ENCODE results near the gene PRF1.
"Not testable (repeated sequence)": the region's sequence is repeated elsewhere in the genome, so short reads cannot be mapped to it uniquely, and the experiment has no call there.

Gene PRF1

GRCh38 chr10:70592746-70593512 is 9.6 kb downstream of the PRF1 start:
- no peak for DNase-seq

- no peak for DNase-seq
Measured at GRCh38 chr10:70592186-70592735, 10.3 kb downstream of the PRF1 start.

GRCh38 chr10:70590655-70591416 is 11.7 kb downstream of the PRF1 start:
- DNase-seq: no peak

DNA sequence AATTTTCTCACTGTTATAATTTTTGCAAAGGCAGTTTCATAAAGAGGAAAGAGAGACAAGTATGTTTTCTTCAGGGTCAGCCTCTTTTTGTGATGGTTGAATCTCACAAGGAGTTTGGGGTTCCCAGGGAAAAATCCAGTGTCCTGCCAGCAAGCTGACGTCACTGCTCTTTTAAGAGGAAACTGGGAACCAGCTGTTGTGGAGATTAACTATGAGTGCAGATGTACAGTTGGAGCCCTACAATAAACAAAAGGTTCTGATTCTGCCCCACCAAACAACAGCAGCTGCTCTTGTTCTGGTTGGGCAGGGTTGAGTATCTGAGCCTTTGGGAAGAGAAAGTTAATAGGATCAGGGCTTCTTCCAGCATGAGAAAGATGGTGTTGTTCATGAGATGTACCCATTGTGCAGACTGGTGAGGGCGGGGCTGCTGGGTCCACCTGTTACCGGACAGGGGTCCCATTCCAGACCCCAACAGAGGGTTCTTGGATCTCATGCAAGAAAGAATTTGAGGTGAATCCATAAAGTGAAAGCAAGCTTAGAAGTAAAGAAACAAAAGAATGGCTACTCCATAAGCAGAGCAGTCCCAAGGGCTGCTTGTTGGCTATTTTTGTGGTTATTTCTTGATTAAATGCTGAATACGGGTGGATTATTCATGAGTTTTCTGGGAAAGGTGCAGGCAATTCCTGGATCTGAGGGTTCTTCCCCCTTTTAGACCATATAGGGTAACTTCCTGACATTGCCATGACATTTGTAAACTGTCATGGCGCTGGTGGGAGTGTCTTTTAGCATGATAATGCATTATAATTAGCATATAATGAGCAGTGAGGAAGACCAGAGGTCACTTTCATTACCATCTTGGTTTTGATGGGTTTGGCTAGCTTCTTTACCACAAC is 12.5 kb downstream of the PRF1 start:
- no peak for DNase-seq

DNA sequence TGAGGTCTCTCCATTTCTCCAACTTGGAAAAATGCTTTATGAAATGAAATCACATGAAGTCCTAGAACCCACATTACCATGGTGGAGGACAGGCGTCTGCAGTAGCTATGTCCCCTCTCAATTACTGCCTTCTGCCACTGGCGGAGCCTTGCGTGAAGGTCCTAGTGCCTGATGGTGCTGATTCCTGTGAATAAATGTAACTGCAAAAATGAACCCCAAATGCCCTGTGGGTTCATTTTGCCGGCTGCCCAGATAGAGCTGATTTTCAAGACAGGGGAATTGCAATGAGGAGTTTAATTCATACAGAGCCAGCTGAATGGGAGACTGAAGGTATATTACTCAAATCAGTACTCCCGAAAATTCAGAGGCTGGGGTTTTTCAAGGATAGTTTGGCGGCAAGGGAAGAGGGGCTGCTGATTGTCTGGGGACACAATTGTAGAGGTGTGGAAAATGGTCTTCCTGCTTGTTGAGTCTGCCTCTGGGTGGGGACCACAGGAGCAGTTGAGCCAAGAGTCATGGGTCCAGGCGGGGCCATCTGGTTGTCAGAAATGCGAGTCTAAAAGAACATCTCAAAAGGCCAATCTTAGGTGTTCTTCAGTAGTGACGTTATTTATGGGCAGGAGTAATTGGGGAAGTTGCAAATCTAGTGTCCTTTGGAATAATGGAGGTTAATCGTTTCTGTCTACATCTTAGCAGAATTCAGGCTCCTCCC is 13.5 kb downstream of the PRF1 start:
- no peak for DNase-seq

GRCh38 chr10:70588255-70588654 is 14.3 kb downstream of the PRF1 start:
- no peak for DNase-seq

DNA sequence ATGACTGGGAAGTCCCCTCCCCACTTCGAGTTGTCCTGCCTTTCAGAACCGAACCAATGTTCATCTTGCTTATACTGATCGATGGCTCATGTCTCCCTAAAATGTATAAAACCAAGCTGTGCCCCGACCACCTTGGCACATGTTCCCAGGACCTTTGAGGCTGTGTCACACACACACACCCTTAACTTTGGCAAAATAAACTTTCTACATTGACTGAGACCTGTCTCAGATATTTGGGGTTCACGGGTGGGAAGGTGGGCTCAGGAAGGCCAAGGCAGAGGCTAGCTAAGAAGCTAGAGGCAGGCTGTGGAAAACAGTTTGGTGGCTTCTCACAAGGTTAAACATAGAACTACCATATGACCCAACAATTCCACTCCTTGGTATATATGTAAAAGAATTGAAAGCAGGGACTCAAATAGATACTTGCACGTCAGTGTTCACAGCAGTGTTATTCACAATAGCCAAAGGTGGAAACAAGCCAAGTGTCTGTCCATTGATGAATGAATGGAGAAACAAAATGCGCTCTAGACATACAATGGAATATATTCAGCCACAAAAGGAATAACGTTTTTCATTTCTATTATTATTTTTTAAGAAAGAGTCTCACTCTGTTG is 15.4 kb downstream of the PRF1 start:
- no peak for DNase-seq

- DNase-seq: no peak
Measured at GRCh38 chr10:70586348-70586930, 16.1 kb downstream of the PRF1 start.

GRCh38 chr10:70585578-70586169 is 16.9 kb downstream of the PRF1 start:
- DNase-seq: no peak

DNA sequence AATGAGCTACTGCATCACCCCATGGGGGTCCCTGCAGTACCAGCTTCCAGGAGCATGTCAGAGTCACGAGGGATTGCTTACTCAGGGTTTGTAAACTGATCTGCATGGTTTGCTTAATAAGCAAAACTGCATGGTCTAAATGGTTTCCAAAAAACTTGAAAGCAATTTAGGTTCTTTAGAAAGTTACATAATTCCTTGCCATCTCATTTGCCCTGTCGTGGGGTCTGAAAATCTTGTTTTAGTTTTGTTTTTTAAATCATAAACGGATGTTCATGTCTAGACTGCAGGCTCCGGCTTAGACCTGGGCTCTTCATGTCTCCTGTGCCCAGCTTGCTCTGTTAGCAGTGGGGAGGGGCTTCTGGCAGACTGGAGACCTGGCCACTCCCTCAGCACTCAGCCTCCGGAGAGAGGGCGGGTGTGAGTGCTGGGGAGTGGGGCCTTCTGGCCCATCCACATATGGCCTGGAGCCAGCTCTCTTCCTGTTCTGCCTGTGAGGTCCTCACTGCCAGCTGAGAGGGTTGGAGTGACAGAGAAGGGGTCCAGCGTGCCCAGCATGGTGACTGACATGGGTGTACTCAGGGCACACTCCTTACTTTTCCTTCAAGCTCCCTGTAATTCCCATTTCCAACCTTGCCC is 17.5 kb downstream of the PRF1 start:
- DNase-seq: no peak

- DNase-seq: no peak
Measured at GRCh38 chr10:70584366-70584765, 18.2 kb downstream of the PRF1 start.

DNA sequence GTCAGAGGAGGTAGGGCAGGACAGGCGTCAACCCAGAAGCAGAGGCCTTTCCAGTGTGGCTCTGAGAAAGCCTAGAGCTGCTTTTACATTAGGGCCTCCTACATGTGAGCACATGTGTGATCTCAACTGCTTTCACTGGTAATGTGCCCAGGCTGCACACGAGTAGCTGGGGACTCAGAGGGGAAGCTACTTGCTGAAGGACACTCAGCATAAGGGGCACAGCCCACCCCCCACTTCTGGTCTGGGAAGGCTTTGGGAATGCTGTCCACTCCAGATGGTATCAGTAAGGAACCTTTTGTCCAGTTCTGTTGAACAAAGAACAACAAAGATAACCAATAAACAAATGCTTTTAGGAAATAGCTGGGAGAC is 18.9 kb downstream of the PRF1 start:
- no peak for DNase-seq

DNA sequence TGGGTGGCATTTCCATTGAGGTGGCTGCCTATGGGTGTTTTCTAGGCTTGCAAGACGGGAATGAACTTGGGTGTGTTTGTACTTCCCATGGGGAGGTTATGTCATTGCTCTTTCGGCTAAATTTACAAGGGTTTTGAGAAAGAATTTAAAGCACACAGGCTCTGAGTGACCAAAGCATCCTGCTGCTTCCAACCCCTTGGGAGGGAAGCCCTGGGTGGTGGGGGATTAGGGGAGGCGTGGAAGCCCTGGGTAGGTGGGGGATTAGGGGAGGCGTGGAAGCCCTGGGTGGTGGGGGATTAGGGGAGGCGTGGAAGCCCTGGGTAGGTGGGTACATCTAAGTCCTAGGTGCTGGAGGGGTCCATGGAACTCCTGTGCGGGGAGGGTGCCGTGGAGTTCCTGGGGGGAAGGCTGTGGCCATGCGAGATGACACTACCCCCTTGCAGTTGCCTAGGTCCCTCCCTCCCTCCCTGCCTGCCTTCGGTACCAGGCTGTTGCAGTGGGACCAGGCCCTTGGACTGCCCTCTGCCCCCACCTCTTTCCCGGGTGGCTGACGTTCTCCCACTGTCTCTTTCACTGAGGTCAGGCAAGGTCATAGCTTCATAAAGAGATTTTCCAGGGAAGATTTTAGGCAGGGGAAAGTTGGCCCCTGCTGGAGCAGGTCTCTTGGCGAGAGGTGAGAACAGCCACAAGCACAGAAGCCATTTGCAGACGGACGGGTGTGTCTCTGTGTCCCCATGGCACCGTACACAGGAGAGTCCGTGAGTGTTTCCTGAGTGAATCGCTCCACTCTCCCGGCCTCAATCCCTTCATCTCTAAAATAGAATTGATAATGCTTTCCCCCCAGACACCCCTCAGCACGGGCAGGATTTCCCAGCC is 19.5 kb downstream of the PRF1 start:
- no peak for DNase-seq

- not testable (repeated sequence) for DNase-seq
Measured at GRCh38 chr10:70581176-70581575, 21.4 kb downstream of the PRF1 start.

DNA sequence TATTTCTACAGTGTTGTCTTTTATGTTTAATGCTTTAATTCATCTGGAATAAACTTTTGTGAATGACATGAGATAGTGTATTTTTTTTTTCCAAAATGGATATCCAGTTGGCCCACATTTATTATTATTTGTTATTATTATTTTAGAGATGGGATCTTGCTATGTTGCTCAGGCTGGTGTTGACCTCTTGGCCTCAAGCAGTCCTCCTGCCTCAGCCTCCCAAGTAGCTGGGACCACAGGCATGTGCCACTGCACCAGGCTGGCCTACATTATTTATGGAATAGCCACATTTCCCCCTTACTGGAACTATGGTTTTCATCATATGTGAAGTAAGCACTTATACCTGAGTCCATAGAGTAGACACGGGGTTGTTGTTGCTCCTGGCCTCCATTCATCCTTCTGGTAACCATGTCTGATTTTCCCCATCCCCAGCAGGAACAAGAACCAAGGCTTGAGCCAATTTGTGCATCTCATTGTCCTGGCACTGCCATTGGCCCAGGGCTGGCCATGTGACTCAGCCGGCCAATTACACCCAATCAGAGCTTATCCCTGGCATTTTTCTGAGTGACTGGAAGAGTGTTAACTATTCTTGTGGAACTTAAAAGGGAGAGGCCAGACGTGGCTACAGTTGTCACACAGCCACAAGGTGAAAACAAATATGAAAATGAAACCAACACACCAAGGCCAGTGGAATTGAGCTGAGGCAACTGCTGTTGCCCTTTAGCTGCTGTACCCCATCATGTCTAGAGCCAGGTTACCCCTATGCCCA is 23.1 kb downstream of the PRF1 start:
- DNase-seq: no peak

- DNase-seq: peak; percentile 39
Measured at GRCh38 chr10:70578371-70578947, 24.1 kb downstream of the PRF1 start.

- no peak for DNase-seq
Measured at GRCh38 chr10:70576803-70577517, 25.6 kb downstream of the PRF1 start.
